Measurements from ENCODE around the gene WRNIP1. TPM values are rescaled to one million over a fixed set of nuclear protein-coding genes. Genes with fewer than 3 reads are reported as not detected.

The WRNIP1 gene
- total and polyA plus RNA-seq, 7 experiments from 2014 or later: 21.8 to 61.8 (median 37.8) TPM

GRCh38 chr6:2809015-2809414 is 43.8 kb downstream of the WRNIP1 start:
- no peaks in the 10 kb centered on the region for H3K9me3 ChIP-seq (ENCODE audit: control insufficient read depth in 2 of 3, low read length in 3 of 3)
- Mint-ChIP-seq H3K27me3 (no peaks in the 10 kb centered on the region), H3K27ac (no peak overlapping the region), H3K36me3 (peaks cover 0 to 7% (median 3%) of the 10 kb centered on the region in 5 donors), H3K9me3 (peaks cover 0 to 3% (median 0%) of the 10 kb centered on the region in 11 donors), H3K4me1 (peaks cover 0 to 21% (median 5%) of the 10 kb centered on the region in 7 donors), H3K4me3 (no peak overlapping the region)
- H3K4me1 ChIP-seq (ENCODE audit: control insufficient read depth in 2 of 2, insufficient read depth in 2 of 2, low read length in 2 of 2): no peaks in the 10 kb centered on the region
- ChIA-PET CTCF (interaction anchor here (1.3 kb wide), 1 partner anchor 111 kb away, joined by 3 read pairs; no protein-coding TSS in a partner anchor), POLR2A (no interaction called here)
- DNase-seq: no peak
- no peak overlapping the region for H3K4me3 ChIP-seq (ENCODE audit: low read length)
- H3K27ac ChIP-seq (ENCODE audit: low read depth, low read length): no peak overlapping the region
- no peak for ATAC-seq
- intact Hi-C loops (cut with micrococcal nuclease): no loop called here
- H3K36me3 ChIP-seq (ENCODE audit: control insufficient read depth in 2 of 3, insufficient read depth in 3 of 3, low read length in 3 of 3): no peaks in the 10 kb centered on the region
- no peaks in the 10 kb centered on the region for H3K27me3 ChIP-seq (ENCODE audit: control insufficient read depth in 2 of 2, insufficient read depth in 2 of 2, low read length in 2 of 2)

- Histone ChIP-seq H3K4me1 (ENCODE audit: control insufficient read depth in 2 of 2, insufficient read depth in 2 of 2, low read length in 2 of 2) (no peaks in the 10 kb centered on the region), H3K9me3 (ENCODE audit: control insufficient read depth in 2 of 3, low read length in 3 of 3) (no peaks in the 10 kb centered on the region), H3K27me3 (ENCODE audit: control insufficient read depth in 2 of 2, insufficient read depth in 2 of 2, low read length in 2 of 2) (no peaks in the 10 kb centered on the region), H3K27ac (ENCODE audit: low read depth, low read length) (no peak overlapping the region), H3K36me3 (ENCODE audit: control insufficient read depth in 2 of 3, insufficient read depth in 3 of 3, low read length in 3 of 3) (no peaks in the 10 kb centered on the region), H3K4me3 (ENCODE audit: low read length) (no peak overlapping the region)
- H3K4me1 Mint-ChIP-seq: peaks cover 0 to 21% (median 5%) of the 10 kb centered on the region in 7 donors
- ChIA-PET CTCF (no interaction called here), POLR2A (no interaction called here)
- intact Hi-C loops (cut with micrococcal nuclease): no loop called here
- peaks cover 0 to 9% (median 3%) of the 10 kb centered on the region in 5 donors for H3K36me3 Mint-ChIP-seq
- no peaks in the 10 kb centered on the region for H3K27me3 Mint-ChIP-seq
- peak; percentile 42 for ATAC-seq
- H3K9me3 Mint-ChIP-seq: peaks cover 0 to 6% (median 2%) of the 10 kb centered on the region in 11 donors
- H3K27ac Mint-ChIP-seq: no peak overlapping the region
- no peak for DNase-seq
- peak overlapping the region in 1 of 10 donors; percentile 5 for H3K4me3 Mint-ChIP-seq
Measured at GRCh38 chr6:2810092-2810671, 45.0 kb downstream of the WRNIP1 start.

- Histone ChIP-seq H3K4me1 (ENCODE audit: control insufficient read depth in 2 of 2, insufficient read depth in 2 of 2, low read length in 2 of 2) (peaks cover 0 to 5% of the 10 kb centered on the region in 2 donors), H3K9me3 (ENCODE audit: control insufficient read depth in 2 of 3, low read length in 3 of 3) (peaks cover 0 to 10% (median 0%) of the 10 kb centered on the region in 3 experiments), H3K4me3 (ENCODE audit: low read length) (no peak overlapping the region), H3K36me3 (ENCODE audit: control insufficient read depth in 2 of 3, insufficient read depth in 3 of 3, low read length in 3 of 3) (no peaks in the 10 kb centered on the region), H3K27me3 (ENCODE audit: control insufficient read depth in 2 of 2, insufficient read depth in 2 of 2, low read length in 2 of 2) (no peaks in the 10 kb centered on the region), H3K27ac (ENCODE audit: low read depth, low read length) (no peak overlapping the region)
- Mint-ChIP-seq H3K27ac (no peak overlapping the region), H3K4me3 (no peak overlapping the region), H3K4me1 (peaks cover 10 to 22% (median 16%) of the 10 kb centered on the region in 7 donors), H3K36me3 (peaks cover 3 to 27% (median 16%) of the 10 kb centered on the region in 5 donors), H3K27me3 (no peaks in the 10 kb centered on the region), H3K9me3 (peaks cover 0 to 29% (median 17%) of the 10 kb centered on the region in 11 donors)
- DNase-seq (no peak), ATAC-seq (no peak)
- CTCF ChIA-PET: no interaction called here
- POLR2A ChIA-PET: interaction anchor here (1.5 kb wide), 1 partner anchor 47 kb away, joined by 4 read pairs; the partner anchor contains the start of gene WRNIP1
- intact Hi-C loops (cut with micrococcal nuclease): no loop called here
Measured at GRCh38 chr6:2812695-2813094, 47.5 kb downstream of the WRNIP1 start.

GRCh38 chr6:2816158-2816557 is 51.0 kb downstream of the WRNIP1 start:
- peaks cover 0 to 10% (median 0%) of the 10 kb centered on the region in 3 experiments for H3K9me3 ChIP-seq (ENCODE audit: control insufficient read depth in 2 of 3, low read length in 3 of 3)
- no peak overlapping the region for H3K4me3 ChIP-seq (ENCODE audit: low read length)
- H3K4me1 ChIP-seq (ENCODE audit: control insufficient read depth in 2 of 2, insufficient read depth in 2 of 2, low read length in 2 of 2): peaks cover 0 to 5% of the 10 kb centered on the region in 2 donors
- intact Hi-C loops (cut with micrococcal nuclease): no loop called here
- POLR2A ChIA-PET: no interaction called here
- H3K4me3 Mint-ChIP-seq: no peak overlapping the region
- H3K27me3 Mint-ChIP-seq: no peaks in the 10 kb centered on the region
- H3K4me1 Mint-ChIP-seq: peaks cover 12 to 42% (median 29%) of the 10 kb centered on the region in 7 donors
- ATAC-seq (no peak), DNase-seq (no peak)
- H3K36me3 Mint-ChIP-seq: peaks cover 3 to 37% (median 21%) of the 10 kb centered on the region in 5 donors
- no peaks in the 10 kb centered on the region for H3K27me3 ChIP-seq (ENCODE audit: control insufficient read depth in 2 of 2, insufficient read depth in 2 of 2, low read length in 2 of 2)
- no peak overlapping the region for H3K27ac ChIP-seq (ENCODE audit: low read depth, low read length)
- H3K27ac Mint-ChIP-seq: no peak overlapping the region
- CTCF ChIA-PET: no interaction called here
- peaks cover 0 to 29% (median 17%) of the 10 kb centered on the region in 11 donors for H3K9me3 Mint-ChIP-seq
- no peaks in the 10 kb centered on the region for H3K36me3 ChIP-seq (ENCODE audit: control insufficient read depth in 2 of 3, insufficient read depth in 3 of 3, low read length in 3 of 3)

- no peaks in the 10 kb centered on the region for H3K27me3 ChIP-seq (ENCODE audit: control insufficient read depth in 2 of 2, insufficient read depth in 2 of 2, low read length in 2 of 2)
- Mint-ChIP-seq H3K27me3 (no peaks in the 10 kb centered on the region), H3K36me3 (peaks cover 3 to 42% (median 20%) of the 10 kb centered on the region in 5 donors), H3K4me1 (peaks cover 12 to 42% (median 34%) of the 10 kb centered on the region in 7 donors), H3K27ac (peak overlapping the region in 1 of 9 donors; percentile 14), H3K9me3 (peaks cover 0 to 29% (median 16%) of the 10 kb centered on the region in 11 donors), H3K4me3 (peak overlapping the region in 2 of 10 donors; percentile 5 to 25)
- H3K9me3 ChIP-seq (ENCODE audit: control insufficient read depth in 2 of 3, low read length in 3 of 3): peaks cover 0 to 10% (median 0%) of the 10 kb centered on the region in 3 experiments
- no peak overlapping the region for H3K27ac ChIP-seq (ENCODE audit: low read depth, low read length)
- no peak for DNase-seq
- ChIA-PET CTCF (no interaction called here), POLR2A (interaction anchor here (1.0 kb wide), 1 partner anchor 83 kb away, joined by 4 read pairs; no protein-coding TSS in a partner anchor)
- H3K4me3 ChIP-seq (ENCODE audit: low read length): no peak overlapping the region
- H3K4me1 ChIP-seq (ENCODE audit: control insufficient read depth in 2 of 2, insufficient read depth in 2 of 2, low read length in 2 of 2): peaks cover 0 to 5% of the 10 kb centered on the region in 2 donors
- no peaks in the 10 kb centered on the region for H3K36me3 ChIP-seq (ENCODE audit: control insufficient read depth in 2 of 3, insufficient read depth in 3 of 3, low read length in 3 of 3)
- intact Hi-C loops (cut with micrococcal nuclease): no loop called here
- ATAC-seq: no peak
Measured at GRCh38 chr6:2817903-2818443, 52.8 kb downstream of the WRNIP1 start.

- H3K9me3 Mint-ChIP-seq: peaks cover 0 to 29% (median 16%) of the 10 kb centered on the region in 11 donors
- Histone ChIP-seq H3K27me3 (ENCODE audit: control insufficient read depth in 2 of 2, insufficient read depth in 2 of 2, low read length in 2 of 2) (no peaks in the 10 kb centered on the region), H3K36me3 (ENCODE audit: control insufficient read depth in 2 of 3, insufficient read depth in 3 of 3, low read length in 3 of 3) (no peaks in the 10 kb centered on the region), H3K9me3 (ENCODE audit: control insufficient read depth in 2 of 3, low read length in 3 of 3) (peaks cover 0 to 10% (median 0%) of the 10 kb centered on the region in 3 experiments), H3K4me1 (ENCODE audit: control insufficient read depth in 2 of 2, insufficient read depth in 2 of 2, low read length in 2 of 2) (peaks cover 0 to 5% of the 10 kb centered on the region in 2 donors), H3K27ac (ENCODE audit: low read depth, low read length) (no peak overlapping the region), H3K4me3 (ENCODE audit: low read length) (no peak overlapping the region)
- DNase-seq (peak in 1 of 9 donors; percentile 19), ATAC-seq (peak; percentile 22)
- intact Hi-C loops (cut with micrococcal nuclease): no loop called here
- no peaks in the 10 kb centered on the region for H3K27me3 Mint-ChIP-seq
- H3K36me3 Mint-ChIP-seq: peaks cover 3 to 44% (median 24%) of the 10 kb centered on the region in 5 donors
- ChIA-PET POLR2A (interaction anchor here (0.7 to 1.0 kb wide), 2 partner anchors 9 to 82 kb away, joined by 3 to 4 read pairs; no protein-coding TSS in a partner anchor), CTCF (interaction anchor here (1.0 kb wide), 1 partner anchor 28 kb away, joined by 3 read pairs; no protein-coding TSS in a partner anchor)
- H3K4me1 Mint-ChIP-seq: peaks cover 12 to 42% (median 34%) of the 10 kb centered on the region in 7 donors
- H3K4me3 Mint-ChIP-seq: no peak overlapping the region
- H3K27ac Mint-ChIP-seq: no peak overlapping the region
Measured at GRCh38 chr6:2818593-2818992, 53.4 kb downstream of the WRNIP1 start.

Measured in naive thymus-derived CD4-positive, alpha-beta T cell (primary cell).